ENCODE measurements around the gene SYNGR3.

SYNGR3 gene

GRCh38 chr16:1992704-1993317, 3.0 kb downstream of the SYNGR3 start:
- DNase-seq (ENCODE audit: low read depth), result no peak

- DNase-seq (ENCODE audit: low read depth), result no peak
Observed at GRCh38 chr16:1993731-1994131, 4.0 kb downstream of the SYNGR3 start.

- DNase-seq (ENCODE audit: low read depth), result no peak
Observed at GRCh38 chr16:1997494-1998359, 8.0 kb downstream of the SYNGR3 start.

- no peak for DNase-seq (ENCODE audit: low read depth)
Observed at GRCh38 chr16:1998360-1998835, 8.6 kb downstream of the SYNGR3 start.

GRCh38 chr16:1998852-1999801, 9.4 kb downstream of the SYNGR3 start:
- DNase-seq (ENCODE audit: low read depth), result no peak

- DNase-seq (ENCODE audit: low read depth), result no peak
Observed at GRCh38 chr16:1999866-2000514, 10.2 kb downstream of the SYNGR3 start.

GRCh38 chr16:2001035-2001434, 11.3 kb downstream of the SYNGR3 start:
- DNase-seq (ENCODE audit: low read depth), result no peak

- DNase-seq (ENCODE audit: low read depth), result no peak
Observed at GRCh38 chr16:2001456-2002355, 11.9 kb downstream of the SYNGR3 start.

GRCh38 chr16:2002406-2003230, 12.8 kb downstream of the SYNGR3 start:
- no peak for DNase-seq (ENCODE audit: low read depth)

GRCh38 chr16:2003231-2003826, 13.6 kb downstream of the SYNGR3 start:
- DNase-seq (ENCODE audit: low read depth), result no peak

GRCh38 chr16:2003827-2004641, 14.3 kb downstream of the SYNGR3 start:
- DNase-seq (ENCODE audit: low read depth), result peak; percentile 80

- DNase-seq (ENCODE audit: low read depth), result no peak
Observed at GRCh38 chr16:2004795-2005517, 15.2 kb downstream of the SYNGR3 start.

GRCh38 chr16:2005646-2006045, 15.9 kb downstream of the SYNGR3 start:
- no peak for DNase-seq (ENCODE audit: low read depth)

- no peak for DNase-seq (ENCODE audit: low read depth)
Observed at GRCh38 chr16:2006317-2006716, 16.5 kb downstream of the SYNGR3 start.

- no peak for DNase-seq (ENCODE audit: low read depth)
Observed at GRCh38 chr16:2007081-2007836, 17.5 kb downstream of the SYNGR3 start.

- DNase-seq (ENCODE audit: low read depth), result no peak
Observed at GRCh38 chr16:2008009-2008526, 18.3 kb downstream of the SYNGR3 start.
